HepG2 (cell line): Measurements from ENCODE around the gene PPA2. TPM values are rescaled to one million over a fixed set of nuclear protein-coding genes. Genes with fewer than 3 reads are reported as not detected.

Experiments used
- FIP1L1 ChIP-seq: fragments of 200-400 bp; formaldehyde crosslinking; IDR thresholded peaks from 2 replicates; pipeline ENCODE4 v1.6.1; 2018; ENCODE audit warnings: low read depth, mild to moderate bottlenecking, low read length, moderate library complexity, borderline replicate concordance; ENCODE audit not compliant: insufficient read depth
- KDM6A ChIP-seq: IDR thresholded peaks from 2 replicates; pipeline ENCODE4 v1.6.1; 2016; ENCODE audit warnings: low read depth
- SMARCE1 ChIP-seq: fragments of 450-650 bp; IDR thresholded peaks from 2 replicates; pipeline ENCODE4 v1.6.1; 2017; ENCODE audit warnings: borderline replicate concordance
- SMYD3 ChIP-seq: sonication (generic); formaldehyde crosslinking; IDR thresholded peaks from 2 replicates; pipeline ENCODE4 v1.8.1; 2023; ENCODE audit warnings: mild to moderate bottlenecking, missing genetic modification reagents
- ZC3H13 ChIP-seq: sonication (generic); formaldehyde crosslinking; IDR thresholded peaks from 2 replicates; pipeline ENCODE4 v1.8.1; 2023; ENCODE audit warnings: mild to moderate bottlenecking, missing genetic modification reagents, moderate library complexity
- ZKSCAN8 ChIP-seq: IDR thresholded peaks from 2 replicates; pipeline ENCODE4 v1.6.1; 2016; ENCODE audit warnings: borderline replicate concordance, missing genetic modification reagents, missing compliant biosample characterization
- ZMYM2 ChIP-seq: sonication (generic); formaldehyde crosslinking; IDR thresholded peaks from 2 replicates; pipeline ENCODE4 v1.8.0; 2022; ENCODE audit warnings: mild to moderate bottlenecking, missing genetic modification reagents
- ZNF766 ChIP-seq: sonication (generic); formaldehyde crosslinking; IDR thresholded peaks from 2 replicates; pipeline ENCODE4 v1.5.0; 2020; ENCODE audit warnings: missing genetic modification reagents, borderline replicate concordance
- ZSCAN25 ChIP-seq: sonication (generic); formaldehyde crosslinking; IDR thresholded peaks from 2 replicates; pipeline ENCODE4 v1.8.0; 2022; ENCODE audit warnings: mild to moderate bottlenecking, missing genetic modification reagents
- polyA plus RNA-seq, 8 experiments: library from polyadenylated mRNA; depleted of rRNA in 3 of 8; stranded (reverse) in 7 of 8; unstranded in 1 of 8; fragments of >200 nt; fragmentation: Illumina TruSeq in 4 of 8; extraction: Trizol in 4 of 8; gene quantifications; 2 replicates each; pipeline versions ENCODE4 v1.2.1 to v1.2.3, GENCODE V29; 2011 to 2016; ENCODE audit warnings: low read depth in 4 of 8, missing spikeins in 1 of 8, mixed read lengths in 1 of 8; ENCODE audit not compliant: insufficient read depth in 1 of 8
- total RNA-seq, 5 experiments: library from RNA; depleted of rRNA; stranded (reverse); fragments of >200 nt; fragmentation: Illumina TruSeq; extraction: Trizol; gene quantifications; 2 replicates each; pipeline ENCODE4 v1.2.3, GENCODE V29; 2016; ENCODE audit warnings: low read depth in 1 of 5
- TF ChIP-seq, protein P1 (sequence below): IDR thresholded peaks from 2 replicates; pipeline ENCODE4 v1.6.1; 2012; ENCODE audit warnings: low read depth, low read length, improper control_type of control experiment
- TF ChIP-seq, protein P2 (sequence below): sonication (generic); formaldehyde crosslinking; IDR thresholded peaks from 2 replicates; pipeline ENCODE4 v1.4.0; 2020; ENCODE audit warnings: missing genetic modification reagents, borderline replicate concordance
- TF ChIP-seq, protein P3 (sequence below): sonication (generic); formaldehyde crosslinking; IDR thresholded peaks from 2 replicates; pipeline ENCODE4 v1.4.0; 2020; ENCODE audit warnings: missing genetic modification reagents
- TF ChIP-seq, protein P4 (sequence below): sonication (generic); formaldehyde crosslinking; IDR thresholded peaks from 2 replicates; pipeline ENCODE4 v1.4.0; 2020; ENCODE audit warnings: missing genetic modification reagents
- TF ChIP-seq, protein P5 (sequence below): sonication (generic); formaldehyde crosslinking; IDR thresholded peaks from 2 replicates; pipeline ENCODE4 v1.4.0; 2020; ENCODE audit warnings: missing genetic modification reagents, borderline replicate concordance

The PPA2 gene
- total and polyA plus RNA-seq, 2 of the 13 experiments (the other 11 are each of a cell fraction or from before 2014, with no cell fraction given), result 44.2 to 70.6 TPM

DNA sequence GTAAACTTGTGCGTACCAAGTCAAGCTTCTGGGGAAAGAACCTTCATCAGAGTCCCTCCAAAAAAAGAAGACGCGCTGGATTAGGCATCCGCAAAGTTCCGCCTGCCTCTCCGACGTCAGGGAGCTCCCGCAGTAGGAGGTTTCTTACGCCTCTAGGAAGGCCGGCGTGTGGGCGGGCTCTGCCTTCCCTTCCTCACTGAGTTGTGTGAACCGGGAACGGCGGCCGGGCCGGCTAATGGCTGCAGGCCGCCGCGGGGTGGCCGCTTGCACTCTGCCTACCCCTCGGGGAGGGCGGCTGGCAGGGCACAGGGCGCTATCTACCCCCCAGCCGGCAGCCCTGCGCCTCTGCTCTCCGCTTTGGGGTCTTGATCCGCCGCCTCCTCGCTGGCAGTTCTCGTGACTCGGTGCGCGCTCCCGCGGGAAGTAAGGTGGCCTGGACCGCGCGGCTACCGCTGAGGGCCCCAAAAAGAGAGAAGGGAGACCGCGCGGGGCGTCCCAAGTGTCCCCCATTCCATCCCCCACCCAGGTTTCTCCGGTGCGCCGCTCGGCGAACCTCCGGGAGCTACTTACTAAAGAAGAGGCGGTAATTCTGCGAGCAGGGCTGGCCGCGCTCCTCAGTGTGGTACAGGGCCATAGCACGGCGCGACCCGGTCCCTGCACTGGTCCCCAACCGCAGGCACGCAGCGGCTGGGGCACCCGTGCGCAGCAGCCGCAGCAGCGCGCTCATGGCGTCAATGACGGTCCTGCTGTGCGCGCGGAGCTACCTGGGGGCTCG, at the start of gene PPA2 (continued):
- TF ChIP-seq, protein P1, sequence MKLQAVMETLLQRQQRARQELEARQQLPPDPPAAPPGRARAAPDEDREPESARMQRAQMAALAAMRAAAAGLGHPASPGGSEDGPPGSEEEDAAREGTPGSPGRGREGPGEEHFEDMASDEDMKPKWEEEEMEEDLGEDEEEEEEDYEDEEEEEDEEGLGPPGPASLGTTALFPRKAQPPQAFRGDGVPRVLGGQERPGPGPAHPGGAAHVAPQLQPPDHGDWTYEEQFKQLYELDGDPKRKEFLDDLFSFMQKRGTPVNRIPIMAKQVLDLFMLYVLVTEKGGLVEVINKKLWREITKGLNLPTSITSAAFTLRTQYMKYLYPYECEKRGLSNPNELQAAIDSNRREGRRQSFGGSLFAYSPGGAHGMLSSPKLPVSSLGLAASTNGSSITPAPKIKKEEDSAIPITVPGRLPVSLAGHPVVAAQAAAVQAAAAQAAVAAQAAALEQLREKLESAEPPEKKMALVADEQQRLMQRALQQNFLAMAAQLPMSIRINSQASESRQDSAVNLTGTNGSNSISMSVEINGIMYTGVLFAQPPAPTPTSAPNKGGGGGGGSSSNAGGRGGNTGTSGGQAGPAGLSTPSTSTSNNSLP, result no peak
- no peak for TF ChIP-seq KDM6A (CRISPR knock-in tag)
- peak; percentile 72 for TF ChIP-seq ZSCAN25
- no peak for TF ChIP-seq ZKSCAN8 (CRISPR knock-in tag)
- no peak for TF ChIP-seq FIP1L1
- TF ChIP-seq, protein P2, sequence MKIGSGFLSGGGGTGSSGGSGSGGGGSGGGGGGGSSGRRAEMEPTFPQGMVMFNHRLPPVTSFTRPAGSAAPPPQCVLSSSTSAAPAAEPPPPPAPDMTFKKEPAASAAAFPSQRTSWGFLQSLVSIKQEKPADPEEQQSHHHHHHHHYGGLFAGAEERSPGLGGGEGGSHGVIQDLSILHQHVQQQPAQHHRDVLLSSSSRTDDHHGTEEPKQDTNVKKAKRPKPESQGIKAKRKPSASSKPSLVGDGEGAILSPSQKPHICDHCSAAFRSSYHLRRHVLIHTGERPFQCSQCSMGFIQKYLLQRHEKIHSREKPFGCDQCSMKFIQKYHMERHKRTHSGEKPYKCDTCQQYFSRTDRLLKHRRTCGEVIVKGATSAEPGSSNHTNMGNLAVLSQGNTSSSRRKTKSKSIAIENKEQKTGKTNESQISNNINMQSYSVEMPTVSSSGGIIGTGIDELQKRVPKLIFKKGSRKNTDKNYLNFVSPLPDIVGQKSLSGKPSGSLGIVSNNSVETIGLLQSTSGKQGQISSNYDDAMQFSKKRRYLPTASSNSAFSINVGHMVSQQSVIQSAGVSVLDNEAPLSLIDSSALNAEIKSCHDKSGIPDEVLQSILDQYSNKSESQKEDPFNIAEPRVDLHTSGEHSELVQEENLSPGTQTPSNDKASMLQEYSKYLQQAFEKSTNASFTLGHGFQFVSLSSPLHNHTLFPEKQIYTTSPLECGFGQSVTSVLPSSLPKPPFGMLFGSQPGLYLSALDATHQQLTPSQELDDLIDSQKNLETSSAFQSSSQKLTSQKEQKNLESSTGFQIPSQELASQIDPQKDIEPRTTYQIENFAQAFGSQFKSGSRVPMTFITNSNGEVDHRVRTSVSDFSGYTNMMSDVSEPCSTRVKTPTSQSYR, result no peak
- no peak for TF ChIP-seq SMARCE1
- TF ChIP-seq SMYD3 (CRISPR knock-in tag), result 0 out of 2 replicates have a peak, but pooled peaks have one; percentile 48
- TF ChIP-seq ZNF766 (CRISPR knock-in tag), result peak; percentile 95
- TF ChIP-seq ZMYM2, result peak; percentile 16; the same call in 1 of the 2 replicates
- peak; percentile 74; the same call in 1 of the 2 replicates for TF ChIP-seq ZC3H13 (CRISPR knock-in tag)
- TF ChIP-seq, protein P3, sequence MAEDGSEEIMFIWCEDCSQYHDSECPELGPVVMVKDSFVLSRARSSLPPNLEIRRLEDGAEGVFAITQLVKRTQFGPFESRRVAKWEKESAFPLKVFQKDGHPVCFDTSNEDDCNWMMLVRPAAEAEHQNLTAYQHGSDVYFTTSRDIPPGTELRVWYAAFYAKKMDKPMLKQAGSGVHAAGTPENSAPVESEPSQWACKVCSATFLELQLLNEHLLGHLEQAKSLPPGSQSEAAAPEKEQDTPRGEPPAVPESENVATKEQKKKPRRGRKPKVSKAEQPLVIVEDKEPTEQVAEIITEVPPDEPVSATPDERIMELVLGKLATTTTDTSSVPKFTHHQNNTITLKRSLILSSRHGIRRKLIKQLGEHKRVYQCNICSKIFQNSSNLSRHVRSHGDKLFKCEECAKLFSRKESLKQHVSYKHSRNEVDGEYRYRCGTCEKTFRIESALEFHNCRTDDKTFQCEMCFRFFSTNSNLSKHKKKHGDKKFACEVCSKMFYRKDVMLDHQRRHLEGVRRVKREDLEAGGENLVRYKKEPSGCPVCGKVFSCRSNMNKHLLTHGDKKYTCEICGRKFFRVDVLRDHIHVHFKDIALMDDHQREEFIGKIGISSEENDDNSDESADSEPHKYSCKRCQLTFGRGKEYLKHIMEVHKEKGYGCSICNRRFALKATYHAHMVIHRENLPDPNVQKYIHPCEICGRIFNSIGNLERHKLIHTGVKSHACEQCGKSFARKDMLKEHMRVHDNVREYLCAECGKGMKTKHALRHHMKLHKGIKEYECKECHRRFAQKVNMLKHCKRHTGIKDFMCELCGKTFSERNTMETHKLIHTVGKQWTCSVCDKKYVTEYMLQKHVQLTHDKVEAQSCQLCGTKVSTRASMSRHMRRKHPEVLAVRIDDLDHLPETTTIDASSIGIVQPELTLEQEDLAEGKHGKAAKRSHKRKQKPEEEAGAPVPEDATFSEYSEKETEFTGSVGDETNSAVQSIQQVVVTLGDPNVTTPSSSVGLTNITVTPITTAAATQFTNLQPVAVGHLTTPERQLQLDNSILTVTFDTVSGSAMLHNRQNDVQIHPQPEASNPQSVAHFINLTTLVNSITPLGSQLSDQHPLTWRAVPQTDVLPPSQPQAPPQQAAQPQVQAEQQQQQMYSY (CRISPR knock-in tag), result peak; percentile 74; the same call in 1 of the 2 replicates
- TF ChIP-seq, protein P4, sequence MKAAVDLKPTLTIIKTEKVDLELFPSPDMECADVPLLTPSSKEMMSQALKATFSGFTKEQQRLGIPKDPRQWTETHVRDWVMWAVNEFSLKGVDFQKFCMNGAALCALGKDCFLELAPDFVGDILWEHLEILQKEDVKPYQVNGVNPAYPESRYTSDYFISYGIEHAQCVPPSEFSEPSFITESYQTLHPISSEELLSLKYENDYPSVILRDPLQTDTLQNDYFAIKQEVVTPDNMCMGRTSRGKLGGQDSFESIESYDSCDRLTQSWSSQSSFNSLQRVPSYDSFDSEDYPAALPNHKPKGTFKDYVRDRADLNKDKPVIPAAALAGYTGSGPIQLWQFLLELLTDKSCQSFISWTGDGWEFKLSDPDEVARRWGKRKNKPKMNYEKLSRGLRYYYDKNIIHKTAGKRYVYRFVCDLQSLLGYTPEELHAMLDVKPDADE (CRISPR knock-in tag), result no peak
- TF ChIP-seq, protein P5, sequence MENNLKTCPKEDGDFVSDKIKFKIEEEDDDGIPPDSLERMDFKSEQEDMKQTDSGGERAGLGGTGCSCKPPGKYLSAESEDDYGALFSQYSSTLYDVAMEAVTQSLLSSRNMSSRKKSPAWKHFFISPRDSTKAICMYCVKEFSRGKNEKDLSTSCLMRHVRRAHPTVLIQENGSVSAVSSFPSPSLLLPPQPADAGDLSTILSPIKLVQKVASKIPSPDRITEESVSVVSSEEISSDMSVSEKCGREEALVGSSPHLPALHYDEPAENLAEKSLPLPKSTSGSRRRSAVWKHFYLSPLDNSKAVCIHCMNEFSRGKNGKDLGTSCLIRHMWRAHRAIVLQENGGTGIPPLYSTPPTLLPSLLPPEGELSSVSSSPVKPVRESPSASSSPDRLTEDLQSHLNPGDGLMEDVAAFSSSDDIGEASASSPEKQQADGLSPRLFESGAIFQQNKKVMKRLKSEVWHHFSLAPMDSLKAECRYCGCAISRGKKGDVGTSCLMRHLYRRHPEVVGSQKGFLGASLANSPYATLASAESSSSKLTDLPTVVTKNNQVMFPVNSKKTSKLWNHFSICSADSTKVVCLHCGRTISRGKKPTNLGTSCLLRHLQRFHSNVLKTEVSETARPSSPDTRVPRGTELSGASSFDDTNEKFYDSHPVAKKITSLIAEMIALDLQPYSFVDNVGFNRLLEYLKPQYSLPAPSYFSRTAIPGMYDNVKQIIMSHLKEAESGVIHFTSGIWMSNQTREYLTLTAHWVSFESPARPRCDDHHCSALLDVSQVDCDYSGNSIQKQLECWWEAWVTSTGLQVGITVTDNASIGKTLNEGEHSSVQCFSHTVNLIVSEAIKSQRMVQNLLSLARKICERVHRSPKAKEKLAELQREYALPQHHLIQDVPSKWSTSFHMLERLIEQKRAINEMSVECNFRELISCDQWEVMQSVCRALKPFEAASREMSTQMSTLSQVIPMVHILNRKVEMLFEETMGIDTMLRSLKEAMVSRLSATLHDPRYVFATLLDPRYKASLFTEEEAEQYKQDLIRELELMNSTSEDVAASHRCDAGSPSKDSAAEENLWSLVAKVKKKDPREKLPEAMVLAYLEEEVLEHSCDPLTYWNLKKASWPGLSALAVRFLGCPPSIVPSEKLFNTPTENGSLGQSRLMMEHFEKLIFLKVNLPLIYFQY (CRISPR knock-in tag), result peak; percentile 40; the same call in 1 of the 2 replicates
